ENCODE results near the gene TLX2. TPM values are rescaled to one million over a fixed set of nuclear protein-coding genes. Genes with fewer than 3 reads are reported as not detected.

The TLX2 gene
- total and polyA plus RNA-seq, 4 donors, result not detected

DNA sequence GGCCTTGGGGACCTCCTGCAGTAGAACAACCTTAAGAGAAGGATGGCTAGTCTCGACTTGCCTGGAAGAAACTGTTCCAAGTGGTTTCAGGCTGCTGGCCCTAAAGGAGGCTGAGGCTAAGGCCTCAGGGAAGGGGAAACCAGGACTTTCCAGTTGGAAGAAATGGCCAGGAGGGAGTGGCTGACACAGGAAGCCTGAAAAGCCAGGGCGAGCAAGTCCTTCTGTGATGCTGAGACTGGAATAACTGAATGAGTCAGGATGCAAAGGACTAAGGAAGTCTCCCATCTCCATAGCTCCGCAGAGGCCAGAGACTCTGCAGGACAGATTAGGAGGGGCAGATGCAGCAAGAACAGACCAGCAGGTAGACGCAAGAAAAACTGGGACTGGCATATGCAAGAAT, 22.9 kb downstream of the TLX2 start:
- Histone ChIP-seq H3K9me3 (ENCODE audit: control insufficient read depth in 4 of 4, low read length in 3 of 4) (no peaks in the 10 kb centered on the region), H3K9ac (ENCODE audit: low read depth in 1 of 2, low read length in 2 of 2) (no peak overlapping the region), H3K27me3 (ENCODE audit: control insufficient read depth in 4 of 4, insufficient read depth in 4 of 4, low read length in 3 of 4) (no peaks in the 10 kb centered on the region), H3K36me3 (ENCODE audit: control insufficient read depth in 4 of 4, insufficient read depth in 3 of 4, low read depth in 1 of 4, low read length in 3 of 4) (peaks cover 0 to 6% (median 0%) of the 10 kb centered on the region in 4 donors), H3K27ac (ENCODE audit: low read depth in 1 of 2, low read length in 2 of 2) (no peak overlapping the region), H3K4me1 (ENCODE audit: control insufficient read depth in 4 of 4, insufficient read depth in 4 of 4, low read length in 3 of 4) (no peaks in the 10 kb centered on the region), H3K4me3 (ENCODE audit: low read depth in 1 of 3, low read length in 3 of 3) (no peak overlapping the region)
- TF ChIP-seq RAD21 (IDR thresholded peaks at IDR 0.05), result no peak
- TF ChIP-seq FOXA1 (IDR thresholded peaks at IDR 0.05), result no peak
- 72% methylated on average over 4 of the region's 4 CpGs for WGBS
- DNase-seq (ENCODE audit: low spot score), result no peak

GRCh38 chr2:74538881-74539339, 24.7 kb downstream of the TLX2 start:
- H3K36me3 ChIP-seq (ENCODE audit: control insufficient read depth in 4 of 4, insufficient read depth in 3 of 4, low read depth in 1 of 4, low read length in 3 of 4), result no peaks in the 10 kb centered on the region
- H3K9me3 ChIP-seq (ENCODE audit: control insufficient read depth in 4 of 4, low read length in 3 of 4), result no peaks in the 10 kb centered on the region
- no peak for DNase-seq (ENCODE audit: low spot score)
- TF ChIP-seq HNF4G (IDR thresholded peaks at IDR 0.05) (no peak), NR2F2 (IDR thresholded peaks at IDR 0.05) (no peak), TAF1 (conservative IDR thresholded peaks at IDR 0.05) (no peak), ATF3 (IDR thresholded peaks at IDR 0.05) (no peak), GABPA (IDR thresholded peaks at IDR 0.05 in 1 of 2, conservative IDR thresholded peaks at IDR 0.05 in 1 of 2) (no peak), RXRA (IDR thresholded peaks at IDR 0.05) (no peak), EGR1 (IDR thresholded peaks at IDR 0.05; ENCODE audit: low read depth in 2 of 2) (no peak), SP1 (IDR thresholded peaks at IDR 0.05) (no peak), HNF4A (conservative IDR thresholded peaks at IDR 0.05) (no peak)
- TF ChIP-seq, protein P1, sequence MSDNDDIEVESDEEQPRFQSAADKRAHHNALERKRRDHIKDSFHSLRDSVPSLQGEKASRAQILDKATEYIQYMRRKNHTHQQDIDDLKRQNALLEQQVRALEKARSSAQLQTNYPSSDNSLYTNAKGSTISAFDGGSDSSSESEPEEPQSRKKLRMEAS (IDR thresholded peaks at IDR 0.05), result no peak
- H3K27ac ChIP-seq (ENCODE audit: low read depth in 1 of 2, low read length in 2 of 2), result no peak overlapping the region
- H3K9ac ChIP-seq (ENCODE audit: low read depth in 1 of 2, low read length in 2 of 2), result no peak overlapping the region
- H3K27me3 ChIP-seq (ENCODE audit: control insufficient read depth in 4 of 4, insufficient read depth in 4 of 4, low read length in 3 of 4), result no peaks in the 10 kb centered on the region
- H3K4me3 ChIP-seq (ENCODE audit: low read depth in 1 of 3, low read length in 3 of 3), result no peak overlapping the region
- WGBS, result 64% methylated on average over 7 of the region's 7 CpGs
- no peaks in the 10 kb centered on the region for H3K4me1 ChIP-seq (ENCODE audit: control insufficient read depth in 4 of 4, insufficient read depth in 4 of 4, low read length in 3 of 4)

- Histone ChIP-seq H3K36me3 (ENCODE audit: control insufficient read depth in 4 of 4, insufficient read depth in 3 of 4, low read depth in 1 of 4, low read length in 3 of 4) (no peaks in the 10 kb centered on the region), H3K27ac (ENCODE audit: low read depth in 1 of 2, low read length in 2 of 2) (no peak overlapping the region)
- WGBS, result 80% methylated on average over 5 of the region's 5 CpGs
Measured at GRCh38 chr2:74540291-74540690, 26.0 kb downstream of the TLX2 start.

More at GRCh38 chr2:74540291-74540690, 26.0 kb downstream of the TLX2 start:
- no peak overlapping the region for H3K9ac ChIP-seq (ENCODE audit: low read depth in 1 of 2, low read length in 2 of 2)
- H3K9me3 ChIP-seq (ENCODE audit: control insufficient read depth in 4 of 4, low read length in 3 of 4), result no peaks in the 10 kb centered on the region
- TF ChIP-seq HNF4A (conservative IDR thresholded peaks at IDR 0.05), result no peak
- no peak for TF ChIP-seq JUND (IDR thresholded peaks at IDR 0.05)
- TF ChIP-seq, protein P1 (IDR thresholded peaks at IDR 0.05), result no peak
- no peak for TF ChIP-seq RAD21 (IDR thresholded peaks at IDR 0.05)
- TF ChIP-seq, protein P2, sequence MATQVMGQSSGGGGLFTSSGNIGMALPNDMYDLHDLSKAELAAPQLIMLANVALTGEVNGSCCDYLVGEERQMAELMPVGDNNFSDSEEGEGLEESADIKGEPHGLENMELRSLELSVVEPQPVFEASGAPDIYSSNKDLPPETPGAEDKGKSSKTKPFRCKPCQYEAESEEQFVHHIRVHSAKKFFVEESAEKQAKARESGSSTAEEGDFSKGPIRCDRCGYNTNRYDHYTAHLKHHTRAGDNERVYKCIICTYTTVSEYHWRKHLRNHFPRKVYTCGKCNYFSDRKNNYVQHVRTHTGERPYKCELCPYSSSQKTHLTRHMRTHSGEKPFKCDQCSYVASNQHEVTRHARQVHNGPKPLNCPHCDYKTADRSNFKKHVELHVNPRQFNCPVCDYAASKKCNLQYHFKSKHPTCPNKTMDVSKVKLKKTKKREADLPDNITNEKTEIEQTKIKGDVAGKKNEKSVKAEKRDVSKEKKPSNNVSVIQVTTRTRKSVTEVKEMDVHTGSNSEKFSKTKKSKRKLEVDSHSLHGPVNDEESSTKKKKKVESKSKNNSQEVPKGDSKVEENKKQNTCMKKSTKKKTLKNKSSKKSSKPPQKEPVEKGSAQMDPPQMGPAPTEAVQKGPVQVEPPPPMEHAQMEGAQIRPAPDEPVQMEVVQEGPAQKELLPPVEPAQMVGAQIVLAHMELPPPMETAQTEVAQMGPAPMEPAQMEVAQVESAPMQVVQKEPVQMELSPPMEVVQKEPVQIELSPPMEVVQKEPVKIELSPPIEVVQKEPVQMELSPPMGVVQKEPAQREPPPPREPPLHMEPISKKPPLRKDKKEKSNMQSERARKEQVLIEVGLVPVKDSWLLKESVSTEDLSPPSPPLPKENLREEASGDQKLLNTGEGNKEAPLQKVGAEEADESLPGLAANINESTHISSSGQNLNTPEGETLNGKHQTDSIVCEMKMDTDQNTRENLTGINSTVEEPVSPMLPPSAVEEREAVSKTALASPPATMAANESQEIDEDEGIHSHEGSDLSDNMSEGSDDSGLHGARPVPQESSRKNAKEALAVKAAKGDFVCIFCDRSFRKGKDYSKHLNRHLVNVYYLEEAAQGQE (IDR thresholded peaks at IDR 0.05), result no peak
- no peak for TF ChIP-seq FOXA1 (IDR thresholded peaks at IDR 0.05)
- no peak for TF ChIP-seq TAF1 (conservative IDR thresholded peaks at IDR 0.05)
- no peak for TF ChIP-seq ZBTB33 (IDR thresholded peaks at IDR 0.05)
- TF ChIP-seq SP1 (IDR thresholded peaks at IDR 0.05), result no peak
- no peak for TF ChIP-seq GABPA (IDR thresholded peaks at IDR 0.05 in 1 of 2, conservative IDR thresholded peaks at IDR 0.05 in 1 of 2)
- DNase-seq (ENCODE audit: low spot score), result no peak
- no peak overlapping the region for H3K4me3 ChIP-seq (ENCODE audit: low read depth in 1 of 3, low read length in 3 of 3)
- H3K27me3 ChIP-seq (ENCODE audit: control insufficient read depth in 4 of 4, insufficient read depth in 4 of 4, low read length in 3 of 4), result no peaks in the 10 kb centered on the region
- H3K4me1 ChIP-seq (ENCODE audit: control insufficient read depth in 4 of 4, insufficient read depth in 4 of 4, low read length in 3 of 4), result no peaks in the 10 kb centered on the region

All from liver (tissue), 9 donors.